SIG-M5 (cell line): ENCODE measurements around the gene FIBP.

Experiments
- DNase-seq: peaks from one replicate; lab custom pipeline; 2025; lab: John Stamatoyannopoulos, UW

The FIBP gene

GRCh38 chr11:65888163-65888814 is at the start of gene FIBP:
Gene FIBP (minus strand): TSS chr11:65888471. CDS start chr11:65888418, 53 bp downstream.
- peak; percentile 71 for DNase-seq

- no peak for DNase-seq
These were observed 49.5 kb upstream of the FIBP start for GRCh38 chr11:65937766-65938165.

- no peak for DNase-seq
These were observed 45.7 kb upstream of the FIBP start for GRCh38 chr11:65934014-65934413.

GRCh38 chr11:65932558-65932919 is 44.3 kb upstream of the FIBP start:
- DNase-seq, result no peak

- DNase-seq, result no peak
These were observed 43.7 kb upstream of the FIBP start for GRCh38 chr11:65931773-65932557.

- DNase-seq, result no peak
These were observed 40.4 kb upstream of the FIBP start for GRCh38 chr11:65928667-65929066.

- no peak for DNase-seq
These were observed 39.7 kb upstream of the FIBP start for GRCh38 chr11:65927904-65928397.

- DNase-seq, result no peak
These were observed 37.1 kb upstream of the FIBP start for GRCh38 chr11:65925397-65925796.

- no peak for DNase-seq
These were observed 34.3 kb upstream of the FIBP start for GRCh38 chr11:65922565-65922964.

GRCh38 chr11:65921876-65922275 is 33.6 kb upstream of the FIBP start:
- DNase-seq, result no peak

- no peak for DNase-seq
These were observed 32.8 kb upstream of the FIBP start for GRCh38 chr11:65921033-65921555.

GRCh38 chr11:65920372-65920802 is 32.1 kb upstream of the FIBP start:
- no peak for DNase-seq

GRCh38 chr11:65919573-65920371 is 31.5 kb upstream of the FIBP start:
- DNase-seq, result no peak

- peak; percentile 83 for DNase-seq
These were observed 30.9 kb upstream of the FIBP start, which contains the start of gene DRAP1 for GRCh38 chr11:65919141-65919572. Gene DRAP1 (plus strand): TSS chr11:65919426. CDS start chr11:65919502, 76 bp downstream.

GRCh38 chr11:65918211-65919140 is 30.2 kb upstream of the FIBP start, which contains the start of gene C11orf68:
Gene C11orf68 (minus strand): TSS chr11:65919062. CDS start chr11:65919031, 31 bp downstream.
- no peak for DNase-seq

GRCh38 chr11:65917434-65918210 is 29.4 kb upstream of the FIBP start:
- DNase-seq, result no peak

- DNase-seq, result no peak
These were observed 28.8 kb upstream of the FIBP start for GRCh38 chr11:65917077-65917433.

- no peak for DNase-seq
These were observed 28.1 kb upstream of the FIBP start for GRCh38 chr11:65916391-65916790.

GRCh38 chr11:65915821-65916251 is 27.6 kb upstream of the FIBP start:
- DNase-seq, result no peak
